Measurements from ENCODE around the gene CNOT6L. TPM values are rescaled to one million over a fixed set of nuclear protein-coding genes. Genes with fewer than 3 reads are reported as not detected.
A peak's percentile ranks its signal among the peaks of the same experiment; 100 is the strongest.
"Not testable (repeated sequence)": the region's sequence is repeated elsewhere in the genome, so short reads cannot be mapped to it uniquely, and the experiment has no call there.

The CNOT6L gene
- total and polyA plus RNA-seq, 2 of the 4 experiments (the other 2 are of a cell fraction): 3.5 to 21.1 TPM

- Histone ChIP-seq H4K8ac (ENCODE audit: low read depth in 2 of 2, low read length in 2 of 2) (peak overlapping the region; percentile 94 to 100; a peak in 3 of 4 replicates), H3K4me2 (ENCODE audit: low read depth, low read length) (peak overlapping the region; percentile 76), H3K4me3 (ENCODE audit: insufficient read depth, low read depth, low read length) (peak overlapping the region; percentile 66), H2BK5ac (ENCODE audit: low read depth, low read length, poor library complexity, severe bottlenecking) (peak overlapping the region; percentile 17), H3K79me1 (ENCODE audit: low read depth in 1 of 2, low read length in 2 of 2) (peaks cover 13 to 24% of the 10 kb centered on the region in 2 experiments), H3K9ac (ENCODE audit: low read depth, low read length) (peak overlapping the region; percentile 80; the same call in 1 of the 2 replicates), H3K14ac (replicated peaks; ENCODE audit: low read depth, low read length) (peak overlapping the region; percentile 88), H4K91ac (ENCODE audit: insufficient read depth, low read depth, low read length) (peak overlapping the region; percentile 74; the same call in 1 of the 2 replicates)
- intact Hi-C loops (cut with micrococcal nuclease) (loop anchor here (5.0 to 10.0 kb wide), 2 partner anchors 59 to 479 kb away; no protein-coding TSS in a partner anchor), in situ Hi-C loops (cut with MboI; ENCODE audit: low sequenced_read_pairs) (loop anchor here (25.0 kb wide), 1 partner anchor 476 kb away; no protein-coding TSS in a partner anchor)
- H3K36me3 ChIP-seq (ENCODE audit: control insufficient read depth, insufficient read depth, low read length); H2AFZ ChIP-seq (replicated peaks; ENCODE audit: low read length, poor library complexity); dilution Hi-C loops (cut with HindIII; ENCODE audit: low sequenced_read_pairs, unreplicated experiment); H3K23ac ChIP-seq (ENCODE audit: low read depth, low read length); H4K5ac ChIP-seq (ENCODE audit: low read depth, low read length); H2BK15ac ChIP-seq (ENCODE audit: low read depth, low read length); H3K4me1 ChIP-seq (ENCODE audit: control insufficient read depth, insufficient read depth, low read length); POLR2A ChIA-PET (ENCODE audit: unreplicated experiment); H3K27me3 ChIP-seq (ENCODE audit: control insufficient read depth, insufficient read depth, low read length); ATAC-seq (ENCODE audit: low read depth); H3K27ac ChIP-seq (ENCODE audit: insufficient read depth, low read length); H3K9me3 ChIP-seq (ENCODE audit: control insufficient read depth, insufficient read depth, low read length); H3K18ac ChIP-seq (ENCODE audit: low read depth, low read length); H2BK120ac ChIP-seq (ENCODE audit: low read depth, low read length); DNase-seq; H4K20me1 ChIP-seq (ENCODE audit: insufficient read depth, low read length); H3K9me1 ChIP-seq (ENCODE audit: insufficient read depth, low read length); H3K4ac ChIP-seq (ENCODE audit: low read depth, low read length); H2AK5ac ChIP-seq (ENCODE audit: low read depth, low read length); H2AK9ac ChIP-seq (replicated peaks; ENCODE audit: low read depth, low read length, poor library complexity); BruUV-seq (replicated peaks); H3K56ac ChIP-seq (ENCODE audit: extremely low read depth, insufficient read depth, low read length); H2BK20ac ChIP-seq (ENCODE audit: low read depth, low read length): not testable (repeated sequence)
- CTCF ChIA-PET: interaction anchor here (0.6 to 0.7 kb wide), 2 partner anchors 17 to 264 kb away, joined by 3 to 4 read pairs; no protein-coding TSS in a partner anchor
- WGBS, 2 experiments (ENCODE audit: extremely low coverage in 2 of 2, insufficient read length in 1 of 2): 49% methylated on average over 7 of the region's 14 CpGs; no CpG with 5 or more reads in 1 of the 2 experiments
Measured at GRCh38 chr4:77863341-77863740, 44.2 kb upstream of the CNOT6L start.
